ENCODE results near the gene CD52. TPM values are rescaled to one million over a fixed set of nuclear protein-coding genes. Genes with fewer than 3 reads are reported as not detected.

Gene CD52
- polyA plus RNA-seq, 1 of the 3 experiments (the other 2 are of a cell fraction): not detected

GRCh38 chr1:26353210-26353859, 35.6 kb downstream of the CD52 start:
- Histone ChIP-seq H3K36me3 (replicated peaks in 1 of 2; ENCODE audit: control insufficient read depth in 1 of 2, insufficient read depth in 2 of 2, low read length in 1 of 2) (no peaks in the 10 kb centered on the region), H3K4me2 (no peak overlapping the region), H4K20me1 (ENCODE audit: insufficient read depth) (no peaks in the 10 kb centered on the region), H3K27ac (ENCODE audit: low read depth in 2 of 2, low read length in 1 of 2) (no peak overlapping the region), H3K9me3 (no peaks in the 10 kb centered on the region), H3K79me2 (ENCODE audit: insufficient read depth) (no peaks in the 10 kb centered on the region), H3K9ac (no peak overlapping the region), H3K4me1 (ENCODE audit: control insufficient read depth in 1 of 2, insufficient read depth in 2 of 2, low read depth in 1 of 2, low read length in 1 of 2) (no peaks in the 10 kb centered on the region), H3K4me3 (ENCODE audit: low read depth in 2 of 2, low read length in 1 of 2) (no peak overlapping the region), H2AFZ (ENCODE audit: low read depth) (no peak overlapping the region), H3K9me2 (no peaks in the 10 kb centered on the region), H3F3A (replicated peaks; ENCODE audit: insufficient read depth) (no peaks in the 10 kb centered on the region), H3K27me3 (ENCODE audit: insufficient read depth) (no peaks in the 10 kb centered on the region)
- ChIA-PET POLR2A (no interaction called here), CTCF (interaction anchor here (1.0 to 11.9 kb wide), 5 partner anchors 10 to 120 kb away, joined by 3 to 99 read pairs (median 4); partner anchors contain the start of gene CEP85)
- 76% methylated on average over 4 of the region's 4 CpGs for WGBS (ENCODE audit: low lambda C conversion rate)
- no peak for DNase-seq
- TF ChIP-seq EP300 (IDR thresholded peaks at IDR 0.05; ENCODE audit: borderline replicate concordance in 1 of 2, low read depth in 1 of 2, low read length in 1 of 2): no peak
- no peak for TF ChIP-seq FOSL2 (IDR thresholded peaks at IDR 0.05; ENCODE audit: borderline replicate concordance, low read depth)
- TF ChIP-seq NFIC (IDR thresholded peaks at IDR 0.05; ENCODE audit: borderline replicate concordance): no peak
- TF ChIP-seq TEAD4 (IDR thresholded peaks at IDR 0.05; ENCODE audit: borderline replicate concordance, insufficient read depth): no peak
- no peak for TF ChIP-seq CTCF (IDR thresholded peaks at IDR 0.05)
- no peak for TF ChIP-seq NRF1 (IDR thresholded peaks at IDR 0.05; ENCODE audit: low read depth, low read length)
- TF ChIP-seq ELF1 (IDR thresholded peaks at IDR 0.05): no peak
- no peak for TF ChIP-seq CHD2 (IDR thresholded peaks at IDR 0.05; ENCODE audit: low read length, partially characterized antibody)
- TF ChIP-seq USF2 (IDR thresholded peaks at IDR 0.05; ENCODE audit: borderline replicate concordance, low read depth, low read length): no peak
- no peak for TF ChIP-seq MEF2A (IDR thresholded peaks at IDR 0.05; ENCODE audit: borderline replicate concordance, low read depth)
- TF ChIP-seq, protein P1, sequence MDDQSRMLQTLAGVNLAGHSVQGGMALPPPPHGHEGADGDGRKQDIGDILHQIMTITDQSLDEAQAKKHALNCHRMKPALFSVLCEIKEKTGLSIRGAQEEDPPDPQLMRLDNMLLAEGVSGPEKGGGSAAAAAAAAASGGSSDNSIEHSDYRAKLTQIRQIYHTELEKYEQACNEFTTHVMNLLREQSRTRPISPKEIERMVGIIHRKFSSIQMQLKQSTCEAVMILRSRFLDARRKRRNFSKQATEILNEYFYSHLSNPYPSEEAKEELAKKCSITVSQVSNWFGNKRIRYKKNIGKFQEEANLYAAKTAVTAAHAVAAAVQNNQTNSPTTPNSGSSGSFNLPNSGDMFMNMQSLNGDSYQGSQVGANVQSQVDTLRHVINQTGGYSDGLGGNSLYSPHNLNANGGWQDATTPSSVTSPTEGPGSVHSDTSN (IDR thresholded peaks at IDR 0.05): no peak
- no peak for TF ChIP-seq MXI1 (IDR thresholded peaks at IDR 0.05; ENCODE audit: low read depth, low read length)
- no peak for TF ChIP-seq JUND (IDR thresholded peaks at IDR 0.05)
- no peak for TF ChIP-seq RFX5 (IDR thresholded peaks at IDR 0.05; ENCODE audit: low read length)
- TF ChIP-seq GATA2 (CRISPR knock-in tag; IDR thresholded peaks at IDR 0.05): no peak
